HG03097 (cell line): ENCODE measurements around the gene MYO18A.

Experiments
- ATAC-seq: cut with Tn5 transposase; IDR thresholded peaks from one replicate; pipeline ENCODE4 v1.9.1; 2021; ENCODE audit not compliant: unreplicated experiment, low FRiP score

The MYO18A gene

GRCh38 chr17:29041091-29041490 is 139.1 kb downstream of the MYO18A start:
- no peak for ATAC-seq

- ATAC-seq, result no peak
Measured at GRCh38 chr17:29039764-29040598, 140.2 kb downstream of the MYO18A start.

GRCh38 chr17:29038085-29038795 is 142.0 kb downstream of the MYO18A start:
- no peak for ATAC-seq

GRCh38 chr17:29037739-29038084 is 142.5 kb downstream of the MYO18A start:
- no peak for ATAC-seq

- no peak for ATAC-seq
Measured at GRCh38 chr17:29036584-29036983, 143.6 kb downstream of the MYO18A start.

GRCh38 chr17:29034510-29034909 is 145.7 kb downstream of the MYO18A start:
- no peak for ATAC-seq

GRCh38 chr17:29032857-29033197 is 147.4 kb downstream of the MYO18A start:
- ATAC-seq, result no peak

GRCh38 chr17:29032013-29032856 is 148.0 kb downstream of the MYO18A start:
- no peak for ATAC-seq

- no peak for ATAC-seq
Measured at GRCh38 chr17:29031488-29031887, 148.7 kb downstream of the MYO18A start.

GRCh38 chr17:29024316-29024952 is 155.8 kb downstream of the MYO18A start:
- ATAC-seq, result no peak

- ATAC-seq, result no peak
Measured at GRCh38 chr17:29022074-29022473, 158.1 kb downstream of the MYO18A start.

GRCh38 chr17:29021226-29021625 is 159.0 kb downstream of the MYO18A start:
- ATAC-seq, result no peak
